Measurements from ENCODE around the gene DDX20.

DNA sequence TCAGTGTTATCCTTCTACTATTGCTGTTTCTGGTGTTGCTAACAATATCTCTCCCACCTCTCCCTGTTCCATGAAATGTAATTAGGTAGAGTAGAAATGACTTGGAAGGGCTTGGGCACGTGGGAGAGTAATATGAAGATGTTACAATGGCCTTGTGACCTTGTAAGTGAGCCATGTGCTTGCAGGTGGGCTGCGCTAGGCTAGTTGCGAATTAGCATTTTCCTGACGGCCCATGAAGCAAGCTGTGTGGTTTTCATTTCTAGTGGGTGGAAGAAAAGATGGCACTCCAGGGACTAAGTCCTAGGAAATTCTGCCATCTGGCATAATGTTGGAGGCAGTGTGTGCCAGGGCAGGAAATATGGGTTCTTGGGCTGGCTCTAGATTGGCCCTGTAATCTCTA is 7.8 kb upstream of the DDX20 start:
- TF ChIP-seq, protein P1, sequence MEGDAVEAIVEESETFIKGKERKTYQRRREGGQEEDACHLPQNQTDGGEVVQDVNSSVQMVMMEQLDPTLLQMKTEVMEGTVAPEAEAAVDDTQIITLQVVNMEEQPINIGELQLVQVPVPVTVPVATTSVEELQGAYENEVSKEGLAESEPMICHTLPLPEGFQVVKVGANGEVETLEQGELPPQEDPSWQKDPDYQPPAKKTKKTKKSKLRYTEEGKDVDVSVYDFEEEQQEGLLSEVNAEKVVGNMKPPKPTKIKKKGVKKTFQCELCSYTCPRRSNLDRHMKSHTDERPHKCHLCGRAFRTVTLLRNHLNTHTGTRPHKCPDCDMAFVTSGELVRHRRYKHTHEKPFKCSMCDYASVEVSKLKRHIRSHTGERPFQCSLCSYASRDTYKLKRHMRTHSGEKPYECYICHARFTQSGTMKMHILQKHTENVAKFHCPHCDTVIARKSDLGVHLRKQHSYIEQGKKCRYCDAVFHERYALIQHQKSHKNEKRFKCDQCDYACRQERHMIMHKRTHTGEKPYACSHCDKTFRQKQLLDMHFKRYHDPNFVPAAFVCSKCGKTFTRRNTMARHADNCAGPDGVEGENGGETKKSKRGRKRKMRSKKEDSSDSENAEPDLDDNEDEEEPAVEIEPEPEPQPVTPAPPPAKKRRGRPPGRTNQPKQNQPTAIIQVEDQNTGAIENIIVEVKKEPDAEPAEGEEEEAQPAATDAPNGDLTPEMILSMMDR (IDR thresholded peaks at IDR 0.05): no peak
- no peak for TF ChIP-seq POLR2AphosphoS5 (IDR thresholded peaks at IDR 0.05)
